GM21390 (cell line): ENCODE measurements around the gene L3MBTL1.
"Not testable (repeated sequence)": the region's sequence is repeated elsewhere in the genome, so short reads cannot be mapped to it uniquely, and the experiment has no call there.

Source experiments
- ATAC-seq: cut with Tn5 transposase; IDR thresholded peaks from one replicate; pipeline ENCODE4 v1.9.1; 2021; ENCODE audit not compliant: unreplicated experiment

The L3MBTL1 gene

DNA sequence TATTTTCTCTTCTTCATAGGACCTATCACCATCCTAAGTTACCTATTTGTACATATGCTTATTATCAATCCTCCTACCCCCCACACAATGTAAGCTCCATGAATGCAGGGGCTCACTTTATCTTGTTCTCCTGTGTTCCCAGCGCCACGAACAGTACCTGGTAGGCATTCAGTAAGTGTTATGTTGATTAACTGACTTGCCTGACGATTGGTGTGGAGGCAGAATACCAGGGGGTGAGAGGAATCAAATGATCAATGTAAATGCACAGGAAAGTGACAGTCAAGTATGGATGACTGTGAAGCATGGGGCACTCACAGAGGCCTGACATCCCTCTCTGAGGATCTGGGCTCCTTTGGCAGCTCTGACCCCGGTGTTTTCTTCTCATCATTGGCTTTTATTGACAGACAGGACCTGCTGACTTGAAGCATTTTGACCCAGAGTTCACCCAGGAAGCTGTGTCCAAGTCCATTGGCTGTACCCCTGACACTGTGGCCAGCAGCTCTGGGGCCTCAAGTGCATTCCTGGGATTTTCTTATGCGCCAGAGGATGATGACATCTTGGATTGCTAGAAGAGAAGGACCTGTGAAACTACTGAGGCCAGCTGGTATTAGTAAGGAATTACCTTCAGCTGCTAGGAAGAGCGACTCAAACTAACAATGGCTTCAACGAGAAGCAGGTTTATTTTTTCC, 77.1 kb downstream of the L3MBTL1 start:
- no peak for ATAC-seq

DNA sequence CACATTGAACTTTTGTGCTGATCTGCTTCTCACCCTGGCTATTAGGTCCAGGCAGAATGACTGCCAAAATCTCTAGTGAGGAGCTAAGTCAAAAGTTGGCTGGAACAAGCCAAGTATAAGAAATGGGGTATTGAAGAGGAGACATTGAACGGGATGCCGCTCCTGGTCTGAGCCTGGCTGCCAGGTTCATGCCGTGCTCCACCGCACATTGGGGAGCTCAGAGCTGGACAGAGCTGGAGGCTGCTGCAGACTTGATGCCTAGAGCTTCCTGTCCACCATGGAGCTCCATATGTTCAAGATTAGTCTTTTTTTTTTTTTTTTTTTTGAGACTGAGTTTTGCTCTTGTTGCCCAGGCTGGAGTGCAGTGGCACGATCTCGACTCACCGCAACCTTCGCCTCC, 79.1 kb downstream of the L3MBTL1 start:
- ATAC-seq = no peak

DNA sequence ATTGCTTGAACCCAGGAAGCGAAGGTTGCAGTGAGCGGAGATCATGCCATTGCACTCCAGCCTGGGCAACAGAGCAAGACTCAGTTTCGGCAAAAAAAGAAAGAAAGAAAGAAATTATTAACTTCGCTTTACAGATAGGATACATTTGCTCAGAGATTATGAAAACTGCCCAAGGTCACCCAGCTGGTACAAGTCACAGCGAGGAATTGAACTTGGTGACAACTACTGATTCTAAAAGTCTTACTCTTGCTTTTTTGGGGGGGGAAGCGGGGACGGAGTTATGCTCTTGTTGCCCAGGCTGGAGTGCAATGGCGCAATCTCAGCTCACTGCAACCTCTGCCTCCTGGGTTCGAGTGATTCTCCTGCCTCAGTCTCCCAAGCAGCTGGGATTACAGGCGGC, 81.0 kb downstream of the L3MBTL1 start:
- ATAC-seq = not testable (repeated sequence)

DNA sequence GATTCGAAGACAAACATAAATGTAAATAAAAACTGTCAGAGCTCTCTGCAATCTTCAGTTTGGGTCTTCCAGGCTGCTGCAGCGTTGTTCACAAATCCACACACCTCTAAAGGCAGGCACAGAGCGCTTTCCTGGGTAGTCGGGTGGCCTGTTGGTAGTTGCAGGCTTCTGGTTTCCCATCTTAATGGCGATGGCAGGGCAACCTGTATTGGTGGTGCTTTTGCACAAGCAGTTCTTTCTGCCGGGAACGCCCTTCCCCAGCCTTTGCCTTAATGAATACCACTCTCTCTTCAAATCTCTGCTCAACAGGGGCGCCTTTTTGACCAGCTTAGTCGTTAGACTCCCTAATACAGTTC, 82.5 kb downstream of the L3MBTL1 start:
- no peak for ATAC-seq

DNA sequence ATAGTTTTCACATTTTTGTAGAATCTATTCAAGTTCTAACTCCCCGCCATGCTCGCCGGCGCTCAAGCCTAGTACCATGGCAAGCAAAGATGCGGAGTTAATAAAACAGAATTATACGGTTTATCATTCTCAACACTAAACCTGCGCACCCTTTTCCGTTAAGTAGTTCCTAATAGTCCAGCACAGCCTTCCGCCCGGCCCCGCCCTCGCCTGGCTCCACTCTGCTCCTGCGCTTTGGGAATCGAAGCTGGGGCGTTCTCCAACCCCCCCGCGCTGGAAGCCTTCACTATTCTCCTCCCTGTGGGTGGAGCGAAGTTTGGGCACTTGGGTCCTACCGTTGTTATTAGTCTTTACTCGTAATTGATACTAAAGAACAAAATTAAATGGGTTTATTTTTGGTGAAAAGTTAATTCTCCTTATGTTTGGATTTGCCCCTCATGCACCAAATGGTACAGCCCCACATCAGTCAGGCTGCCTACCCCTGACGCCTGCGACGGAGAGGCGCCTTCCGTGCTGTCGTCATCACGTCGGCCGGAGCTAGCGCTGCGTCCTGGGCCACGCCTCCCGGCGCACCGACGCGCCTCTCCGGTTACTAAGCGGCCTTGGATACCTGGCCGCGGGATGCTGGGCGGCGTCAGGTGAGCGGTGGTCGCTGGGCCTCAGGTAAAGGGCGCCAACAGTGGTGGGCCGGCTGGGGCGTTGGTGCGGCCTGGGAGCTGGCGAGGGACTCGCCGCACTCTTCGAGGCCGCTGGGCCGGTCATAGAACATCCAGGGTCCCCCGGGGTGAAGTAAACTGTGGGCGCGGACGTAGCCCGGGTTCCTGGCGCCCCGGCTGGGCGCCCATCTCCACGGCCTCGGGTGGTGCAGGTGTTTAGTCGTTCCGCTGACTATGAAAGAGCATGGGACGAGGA, 83.2 kb downstream of the L3MBTL1 start, which contains the start of gene IFT52:
Gene IFT52, plus strand, starts transcription at position 546 of the 912 bp plus-strand sequence. CDS start 3,762 bp downstream, outside the sequence.
- ATAC-seq = peak; percentile 97
